Keratinocyte (primary cell): ENCODE measurements around the gene E2F7. TPM values are rescaled to one million over a fixed set of nuclear protein-coding genes. Genes with fewer than 3 reads are reported as not detected.
"Not testable (repeated sequence)": the region's sequence is repeated elsewhere in the genome, so short reads cannot be mapped to it uniquely, and the experiment has no call there.

Experiments
- DNase-seq: peaks from one replicate; pipeline ENCODE4 v3.0.0-alpha.2; 2011; ENCODE audit warnings: low read depth, missing footprints, low spot score
- FAIRE-seq: peaks from 2 replicates; lab custom pipeline; 2011; peaks lifted over from hg19 to GRCh38; lab: Jason Lieb, UNC
- H2AFZ ChIP-seq: 2 replicates; pipeline ENCODE4 v1.6.0; 2012; ENCODE audit warnings: low read length, control low read depth, inconsistent platforms; ENCODE audit not compliant: control insufficient read depth
- H3K27ac ChIP-seq: 2 replicates; pipeline ENCODE4 v1.5.1; 2011; ENCODE audit warnings: low read length; ENCODE audit not compliant: control insufficient read depth, insufficient read depth
- H3K27me3 ChIP-seq: 3 replicates; pipeline ENCODE4 v1.6.0; 2011; ENCODE audit warnings: low read length; ENCODE audit not compliant: control insufficient read depth, insufficient read depth; ENCODE audit errors: extremely low read depth
- H3K36me3 ChIP-seq, 2 experiments: 2 replicates in 1 of 2; 3 replicates in 1 of 2; pipeline ENCODE4 v1.5.1; 2011; ENCODE audit warnings: low read length in 2 of 2, mild to moderate bottlenecking in 1 of 2; ENCODE audit not compliant: control insufficient read depth in 2 of 2, insufficient read depth in 2 of 2; ENCODE audit errors: extremely low read depth in 1 of 2
- H3K4me1 ChIP-seq: 3 replicates; pipeline ENCODE4 v1.5.1; 2011; ENCODE audit warnings: low read length; ENCODE audit not compliant: control insufficient read depth, insufficient read depth; ENCODE audit errors: extremely low read depth
- H3K4me2 ChIP-seq: 3 replicates; pipeline ENCODE4 v1.6.0; 2011; ENCODE audit warnings: low read depth, low read length; ENCODE audit not compliant: control insufficient read depth, insufficient read depth; ENCODE audit errors: extremely low read depth
- H3K4me3 ChIP-seq, 3 experiments: fragments of 200-600 bp in 1 of 3; sonication (generic) in 1 of 3; 2 replicates in 2 of 3; 3 replicates in 1 of 3; pipeline ENCODE4 v1.5.1; 2011 to 2016; ENCODE audit warnings: low read length in 3 of 3, mild to moderate bottlenecking in 3 of 3, control low read depth in 2 of 3, inconsistent platforms in 1 of 3, low read depth in 1 of 3, mixed read lengths in 1 of 3, mixed run types in 1 of 3, moderate library complexity in 1 of 3; ENCODE audit not compliant: control insufficient read depth in 2 of 3, insufficient read depth in 2 of 3; ENCODE audit errors: extremely low read depth in 1 of 3
- H3K79me2 ChIP-seq: 2 replicates; pipeline ENCODE4 v1.6.0; 2012; ENCODE audit warnings: low read length; ENCODE audit not compliant: control insufficient read depth, insufficient read depth
- H3K9ac ChIP-seq: 3 replicates; pipeline ENCODE4 v1.6.0; 2011; ENCODE audit warnings: low read length; ENCODE audit not compliant: control insufficient read depth, insufficient read depth; ENCODE audit errors: extremely low read depth
- H3K9me1 ChIP-seq: 3 replicates; pipeline ENCODE4 v1.6.0; 2011; ENCODE audit warnings: low read length; ENCODE audit not compliant: control insufficient read depth, insufficient read depth; ENCODE audit errors: extremely low read depth
- H3K9me3 ChIP-seq: 2 replicates; pipeline ENCODE4 v1.5.1; 2012; ENCODE audit warnings: low read depth, low read length; ENCODE audit not compliant: control insufficient read depth
- H4K20me1 ChIP-seq: 3 replicates; pipeline ENCODE4 v1.6.0; 2011; ENCODE audit warnings: low read length; ENCODE audit not compliant: control insufficient read depth, insufficient read depth; ENCODE audit errors: extremely low read depth
- EZH2 ChIP-seq: IDR thresholded peaks from one replicate; pipeline ENCODE4 v1.6.1; 2012; ENCODE audit warnings: inconsistent platforms, mild to moderate bottlenecking, low read length, moderate library complexity
- dilution Hi-C: fragments of 300-500 bp; cut with MboI; formaldehyde crosslinking; loops from one replicate; pipeline ENCODE4 v1.7.0; 2020; ENCODE audit warnings: low sequenced_read_pairs; ENCODE audit not compliant: extremely low pct_ligation_motif_present
- polyA plus RNA-seq, 5 experiments: library from polyadenylated mRNA; depleted of rRNA in 3 of 5; stranded (reverse) in 3 of 5; stranded (forward) in 1 of 5; unstranded in 1 of 5; fragments of >200 nt; gene quantifications; 1 replicate in 1 of 5; 2 replicates in 3 of 5; 3 replicates in 1 of 5; pipeline versions ENCODE4 v1.2.1 to v1.2.3, GENCODE V29; 2011 to 2012; ENCODE audit warnings: missing spikeins in 2 of 5, low read depth in 1 of 5, low replicate concordance in 1 of 5
- TF ChIP-seq, protein P1 (sequence below), 3 experiments: IDR thresholded peaks in 1 of 3; conservative IDR thresholded peaks in 1 of 3; optimal IDR thresholded peaks in 1 of 3; 2 replicates in 2 of 3; 3 replicates in 1 of 3; pipeline versions ENCODE3 to v1.5.1; 2011; ENCODE audit warnings: low read length in 3 of 3, mild to moderate bottlenecking in 3 of 3, moderate library complexity in 2 of 3, control low read depth in 1 of 3, inconsistent platforms in 1 of 3; ENCODE audit not compliant: insufficient read depth in 2 of 3; ENCODE audit errors: extremely low read depth in 1 of 3

Gene E2F7
- polyA plus RNA-seq, 1 donor (not counting 4 experiments of a cell fraction or from before 2014, with no cell fraction given): 9.9 TPM

- no peaks in the 10 kb centered on the region for H3K27me3 ChIP-seq
- FAIRE-seq: no peak
Measured at GRCh38 chr12:77078231-77078630, 12.9 kb upstream of the E2F7 start.

GRCh38 chr12:77076886-77077285, 11.5 kb upstream of the E2F7 start:
- no peak for FAIRE-seq
- Histone ChIP-seq H3K79me2 (no peaks in the 10 kb centered on the region), H3K9me1 (no peaks in the 10 kb centered on the region), H3K4me1 (no peaks in the 10 kb centered on the region), H3K4me2 (no peak overlapping the region), H4K20me1 (no peaks in the 10 kb centered on the region), H3K9me3 (no peaks in the 10 kb centered on the region), H3K9ac (no peak overlapping the region), H3K4me3 (no peak overlapping the region), H2AFZ (no peak overlapping the region), H3K27me3 (no peaks in the 10 kb centered on the region), H3K36me3 (no peaks in the 10 kb centered on the region), H3K27ac (no peak overlapping the region)
- dilution Hi-C loops: no loop called here
- TF ChIP-seq EZH2: no peak
- TF ChIP-seq, protein P1, sequence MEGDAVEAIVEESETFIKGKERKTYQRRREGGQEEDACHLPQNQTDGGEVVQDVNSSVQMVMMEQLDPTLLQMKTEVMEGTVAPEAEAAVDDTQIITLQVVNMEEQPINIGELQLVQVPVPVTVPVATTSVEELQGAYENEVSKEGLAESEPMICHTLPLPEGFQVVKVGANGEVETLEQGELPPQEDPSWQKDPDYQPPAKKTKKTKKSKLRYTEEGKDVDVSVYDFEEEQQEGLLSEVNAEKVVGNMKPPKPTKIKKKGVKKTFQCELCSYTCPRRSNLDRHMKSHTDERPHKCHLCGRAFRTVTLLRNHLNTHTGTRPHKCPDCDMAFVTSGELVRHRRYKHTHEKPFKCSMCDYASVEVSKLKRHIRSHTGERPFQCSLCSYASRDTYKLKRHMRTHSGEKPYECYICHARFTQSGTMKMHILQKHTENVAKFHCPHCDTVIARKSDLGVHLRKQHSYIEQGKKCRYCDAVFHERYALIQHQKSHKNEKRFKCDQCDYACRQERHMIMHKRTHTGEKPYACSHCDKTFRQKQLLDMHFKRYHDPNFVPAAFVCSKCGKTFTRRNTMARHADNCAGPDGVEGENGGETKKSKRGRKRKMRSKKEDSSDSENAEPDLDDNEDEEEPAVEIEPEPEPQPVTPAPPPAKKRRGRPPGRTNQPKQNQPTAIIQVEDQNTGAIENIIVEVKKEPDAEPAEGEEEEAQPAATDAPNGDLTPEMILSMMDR (optimal IDR thresholded peaks at IDR 0.05 in 1 of 3, IDR thresholded peaks at IDR 0.05 in 1 of 3, conservative IDR thresholded peaks at IDR 0.05 in 1 of 3; ENCODE audit: extremely low read depth in 1 of 3, insufficient read depth in 2 of 3, low read length in 3 of 3): no peak
- DNase-seq: no peak

More at GRCh38 chr12:77078231-77078630, 12.9 kb upstream of the E2F7 start:
- no peak overlapping the region for H3K27ac ChIP-seq
- no peaks in the 10 kb centered on the region for H3K4me1 ChIP-seq
- H3K9me3 ChIP-seq: no peaks in the 10 kb centered on the region
- H2AFZ ChIP-seq: no peak overlapping the region
- DNase-seq: no peak
- H3K9ac ChIP-seq: no peak overlapping the region
- no peaks in the 10 kb centered on the region for H3K36me3 ChIP-seq
- H3K79me2 ChIP-seq: no peaks in the 10 kb centered on the region
- H3K4me2 ChIP-seq: no peak overlapping the region
- dilution Hi-C loops: no loop called here
- no peak overlapping the region for H3K4me3 ChIP-seq
- H4K20me1 ChIP-seq: no peaks in the 10 kb centered on the region
- TF ChIP-seq, protein P1 (optimal IDR thresholded peaks at IDR 0.05 in 1 of 3, IDR thresholded peaks at IDR 0.05 in 1 of 3, conservative IDR thresholded peaks at IDR 0.05 in 1 of 3; ENCODE audit: extremely low read depth in 1 of 3, insufficient read depth in 2 of 3, low read length in 3 of 3): no peak
- no peak for TF ChIP-seq EZH2
- H3K9me1 ChIP-seq: no peaks in the 10 kb centered on the region

GRCh38 chr12:77073894-77074293, 8.5 kb upstream of the E2F7 start:
- H3K9me1 ChIP-seq, H3K27me3 ChIP-seq, H4K20me1 ChIP-seq, H3K27ac ChIP-seq, dilution Hi-C loops, H3K4me1 ChIP-seq, H2AFZ ChIP-seq, H3K36me3 ChIP-seq, H3K79me2 ChIP-seq, H3K9me3 ChIP-seq, H3K4me3 ChIP-seq, FAIRE-seq, DNase-seq, H3K4me2 ChIP-seq, H3K9ac ChIP-seq: not testable (repeated sequence)
